HFF-Myc (cell line): ENCODE results near the gene ACVR1.
"Not testable (repeated sequence)": the region's sequence is repeated elsewhere in the genome, so short reads cannot be mapped to it uniquely, and the experiment has no call there.

Experiments
- DNase-seq: peaks from one replicate; pipeline ENCODE4 v3.0.0-alpha.2; 2011; ENCODE audit warnings: low read depth; ENCODE audit errors: extremely low read depth
- H3K4me3 ChIP-seq: replicated peaks from 2 replicates; pipeline ENCODE4 v1.5.1; 2011; ENCODE audit warnings: low read depth, mild to moderate bottlenecking, control low read depth, low read length
- TF ChIP-seq, protein P1 (sequence below): IDR thresholded peaks from 2 replicates; pipeline ENCODE4 v1.5.1; 2012; ENCODE audit warnings: mild to moderate bottlenecking, low read depth, low read length, control low read depth; ENCODE audit errors: missing control alignments

The ACVR1 gene

DNA sequence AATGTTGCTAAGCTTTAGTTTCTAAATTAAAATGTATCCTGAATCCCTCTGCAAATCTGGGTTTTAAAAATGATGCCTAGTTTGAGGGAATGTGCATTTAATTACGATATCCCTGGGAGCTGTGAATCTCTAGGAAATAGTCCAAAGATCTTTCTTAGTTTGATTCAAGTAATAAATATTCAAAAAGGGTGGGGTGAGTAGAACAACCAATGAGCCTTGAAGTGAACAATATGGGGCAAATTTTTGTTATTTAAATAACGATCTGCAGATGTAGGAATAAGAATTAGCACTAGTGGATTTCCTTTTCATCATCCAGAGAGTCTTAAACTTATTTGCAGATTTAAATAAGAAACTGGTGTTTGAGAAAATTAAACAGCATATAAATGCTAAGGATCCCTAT lies 106.3 kb downstream of the ACVR1 start:
- H3K4me3 ChIP-seq: no peak overlapping the region
- no peak for DNase-seq
- TF ChIP-seq, protein P1, sequence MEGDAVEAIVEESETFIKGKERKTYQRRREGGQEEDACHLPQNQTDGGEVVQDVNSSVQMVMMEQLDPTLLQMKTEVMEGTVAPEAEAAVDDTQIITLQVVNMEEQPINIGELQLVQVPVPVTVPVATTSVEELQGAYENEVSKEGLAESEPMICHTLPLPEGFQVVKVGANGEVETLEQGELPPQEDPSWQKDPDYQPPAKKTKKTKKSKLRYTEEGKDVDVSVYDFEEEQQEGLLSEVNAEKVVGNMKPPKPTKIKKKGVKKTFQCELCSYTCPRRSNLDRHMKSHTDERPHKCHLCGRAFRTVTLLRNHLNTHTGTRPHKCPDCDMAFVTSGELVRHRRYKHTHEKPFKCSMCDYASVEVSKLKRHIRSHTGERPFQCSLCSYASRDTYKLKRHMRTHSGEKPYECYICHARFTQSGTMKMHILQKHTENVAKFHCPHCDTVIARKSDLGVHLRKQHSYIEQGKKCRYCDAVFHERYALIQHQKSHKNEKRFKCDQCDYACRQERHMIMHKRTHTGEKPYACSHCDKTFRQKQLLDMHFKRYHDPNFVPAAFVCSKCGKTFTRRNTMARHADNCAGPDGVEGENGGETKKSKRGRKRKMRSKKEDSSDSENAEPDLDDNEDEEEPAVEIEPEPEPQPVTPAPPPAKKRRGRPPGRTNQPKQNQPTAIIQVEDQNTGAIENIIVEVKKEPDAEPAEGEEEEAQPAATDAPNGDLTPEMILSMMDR: no peak

DNA sequence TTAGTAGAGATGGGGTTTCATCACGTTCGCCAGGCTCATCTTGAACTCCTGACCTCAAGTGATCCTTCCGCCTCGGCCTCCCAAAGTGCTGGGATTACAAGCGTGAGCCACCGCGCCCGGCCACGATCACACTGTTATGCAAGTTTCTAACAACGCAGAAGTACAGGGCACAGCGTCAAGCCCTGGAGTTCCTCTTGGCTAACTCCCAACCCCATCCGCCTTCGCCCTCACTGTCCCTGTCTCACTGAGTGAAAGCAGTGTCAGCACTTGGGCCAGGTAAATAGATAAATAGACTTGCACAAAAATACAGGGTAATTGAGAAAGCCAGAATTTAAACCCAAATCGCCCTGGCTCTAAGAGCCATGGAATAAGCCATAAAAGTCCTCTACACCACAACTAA lies 111.7 kb downstream of the ACVR1 start:
- H3K4me3 ChIP-seq: no peak overlapping the region
- TF ChIP-seq, protein P1: no peak
- DNase-seq: no peak

DNA sequence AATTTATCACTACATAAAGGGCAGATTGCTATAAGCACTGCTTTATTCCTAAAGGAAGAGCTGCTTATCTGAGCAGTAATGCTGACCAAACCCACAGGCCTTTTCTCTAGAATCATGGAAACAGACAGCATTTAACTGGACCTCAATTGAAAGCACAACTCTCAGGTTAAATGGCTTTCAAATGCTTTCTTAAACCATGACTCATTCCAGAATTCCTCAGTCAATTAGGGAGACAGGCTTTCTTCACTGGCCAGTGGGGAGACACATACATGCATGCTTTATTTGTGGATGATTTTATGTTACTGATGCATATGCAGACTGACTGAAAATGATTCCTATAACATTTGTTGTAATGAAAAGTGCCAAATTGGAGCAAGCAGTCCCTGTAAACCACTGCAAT lies 114.6 kb downstream of the ACVR1 start:
- H3K4me3 ChIP-seq: no peak overlapping the region
- no peak for DNase-seq
- TF ChIP-seq, protein P1: no peak

DNA sequence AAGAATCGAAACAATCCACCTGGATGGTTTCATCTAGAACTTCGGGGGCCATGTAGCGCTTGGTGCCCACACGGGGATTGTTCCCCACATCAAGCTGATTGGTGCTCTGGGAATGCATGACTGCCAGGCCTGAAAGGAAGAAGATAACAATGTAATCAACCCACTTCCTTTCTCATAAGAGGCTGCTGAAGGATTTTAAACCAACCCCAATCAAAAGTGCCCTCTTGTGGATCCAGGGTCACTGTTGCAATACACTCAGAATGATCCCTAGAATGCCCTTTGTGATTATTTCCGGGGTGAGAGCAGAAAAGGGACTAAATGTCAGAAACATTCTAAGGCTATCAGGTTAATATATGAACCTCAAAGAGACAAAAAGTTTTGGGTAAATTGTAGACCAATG lies 115.2 kb downstream of the ACVR1 start:
- DNase-seq: no peak
- TF ChIP-seq, protein P1: no peak
- no peak overlapping the region for H3K4me3 ChIP-seq

DNA sequence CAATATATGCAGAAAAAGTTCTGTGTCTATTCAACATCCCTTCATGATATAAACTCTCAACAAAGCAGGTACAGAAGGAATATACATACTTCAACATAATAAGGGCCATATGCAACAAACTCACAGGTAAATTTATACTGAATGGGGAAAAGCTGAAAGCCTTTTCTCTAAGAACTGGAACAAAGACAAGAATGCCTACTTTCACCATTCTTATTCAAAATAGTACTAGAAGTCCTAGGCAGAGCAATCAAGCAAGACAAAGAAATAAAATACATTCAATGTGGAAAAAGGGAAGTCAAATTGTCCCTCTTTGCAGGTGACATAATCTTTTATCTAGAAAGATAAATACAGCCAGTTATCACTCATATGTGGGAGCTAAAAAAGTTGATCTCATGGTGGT lies 116.3 kb downstream of the ACVR1 start:
- TF ChIP-seq, protein P1: no peak
- no peak for DNase-seq
- no peak overlapping the region for H3K4me3 ChIP-seq

DNA sequence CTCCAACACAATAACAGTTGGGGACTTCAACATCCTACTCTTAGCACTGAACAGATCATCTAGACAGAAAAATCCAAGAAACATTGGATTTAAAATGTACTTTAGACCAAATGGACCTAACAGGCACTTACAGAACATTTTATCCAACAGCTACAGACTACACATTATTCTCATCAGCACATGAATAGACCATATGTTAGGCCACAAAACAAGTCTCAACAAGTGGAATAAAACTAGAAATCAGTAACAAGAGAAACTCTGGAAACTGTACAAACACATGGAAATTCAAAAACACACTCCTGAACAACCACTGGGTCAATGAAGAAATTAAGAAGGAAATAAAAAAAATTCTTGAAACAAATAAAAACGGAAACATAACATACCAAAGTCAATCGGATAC lies 117.5 kb downstream of the ACVR1 start:
- DNase-seq: no peak
- TF ChIP-seq, protein P1: no peak
- H3K4me3 ChIP-seq: no peak overlapping the region

DNA sequence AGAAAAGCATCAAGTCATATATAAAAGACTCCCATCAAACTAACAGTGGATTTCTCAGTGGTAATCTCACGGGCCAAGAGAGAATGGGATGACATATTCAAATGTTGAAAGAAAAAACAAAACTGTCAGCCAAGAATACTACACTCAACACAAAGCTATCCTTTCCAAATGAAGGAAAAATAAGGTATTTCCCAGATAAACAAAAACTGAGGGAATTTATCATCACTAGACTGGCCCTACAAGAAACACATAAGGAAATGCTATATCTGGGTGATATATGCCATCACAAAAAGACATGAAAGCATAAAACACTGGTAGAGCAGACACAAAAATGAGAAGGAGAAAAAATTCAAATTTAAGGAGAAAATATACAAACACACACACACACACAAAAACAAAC lies 118.6 kb downstream of the ACVR1 start:
- no peak overlapping the region for H3K4me3 ChIP-seq
- DNase-seq: no peak
- TF ChIP-seq, protein P1: no peak

DNA sequence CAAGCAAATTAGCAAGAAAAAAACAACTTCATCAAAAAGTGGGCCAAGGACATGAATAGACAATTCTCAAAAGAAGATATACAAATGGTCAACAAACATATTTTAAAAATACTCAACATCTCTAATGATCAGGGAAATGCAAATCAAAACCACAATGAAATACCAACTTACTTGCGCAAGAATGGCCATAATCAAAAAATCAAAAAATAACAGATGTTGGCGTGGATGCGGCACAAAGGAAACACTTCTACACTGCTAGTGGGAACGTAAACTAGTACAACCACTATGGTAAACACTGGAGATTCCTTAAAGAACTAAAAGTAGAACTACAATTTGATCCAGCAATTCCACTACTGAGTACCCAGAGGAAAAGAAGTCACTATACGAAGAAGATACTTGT lies 119.7 kb downstream of the ACVR1 start:
- DNase-seq, H3K4me3 ChIP-seq: not testable (repeated sequence)
